A172 (cell line): ENCODE data around the gene AK3. TPM values are rescaled to one million over a fixed set of nuclear protein-coding genes. Genes with fewer than 3 reads are reported as not detected.
A peak's percentile ranks its signal among the peaks of the same experiment; 100 is the strongest.
"Not testable (repeated sequence)": the region's sequence is repeated elsewhere in the genome, so short reads cannot be mapped to it uniquely, and the experiment has no call there.

ENCODE experiments used
- DNase-seq: peaks from one replicate; pipeline ENCODE4 v3.0.0-alpha.2; 2015; ENCODE audit warnings: low spot score
- total RNA-seq: library from RNA; depleted of rRNA; stranded (reverse); fragments of >200 nt; shearing (Covaris generic); gene quantifications from 2 replicates; pipeline ENCODE4 v1.2.3, GENCODE V29; 2014; rRNA removed

AK3 gene
- 41.8 and 47.8 TPM in 2 replicates for total RNA-seq

GRCh38 chr9:4740638-4741364, at the start of gene AK3:
Gene AK3 (minus strand): TSS chr9:4741202. CDS start chr9:4741087, 115 bp downstream.
- DNase-seq: peak; percentile 57

DNA sequence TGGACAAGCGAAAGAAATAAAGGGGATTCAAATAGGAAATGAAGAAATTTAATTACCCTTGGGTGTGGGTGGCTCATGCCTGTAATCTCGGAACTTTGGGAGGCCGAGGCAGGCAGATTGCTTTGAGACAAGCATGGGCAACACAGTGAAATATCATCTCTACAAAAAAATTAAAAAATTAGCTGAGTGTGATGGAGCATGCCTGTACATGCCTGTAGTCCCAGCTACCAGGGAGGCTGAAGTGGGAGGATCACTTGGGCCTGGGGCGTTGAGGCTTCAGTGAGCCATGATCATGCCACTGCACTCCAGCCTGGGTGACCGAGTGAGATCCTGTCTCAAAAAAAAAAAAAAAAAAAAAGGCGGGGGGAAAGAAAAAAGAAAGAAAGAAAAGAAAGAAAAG, 47.7 kb upstream of the AK3 start:
- no peak for DNase-seq

- no peak for DNase-seq
Measured at GRCh38 chr9:4787876-4788275, 46.9 kb upstream of the AK3 start.

DNA sequence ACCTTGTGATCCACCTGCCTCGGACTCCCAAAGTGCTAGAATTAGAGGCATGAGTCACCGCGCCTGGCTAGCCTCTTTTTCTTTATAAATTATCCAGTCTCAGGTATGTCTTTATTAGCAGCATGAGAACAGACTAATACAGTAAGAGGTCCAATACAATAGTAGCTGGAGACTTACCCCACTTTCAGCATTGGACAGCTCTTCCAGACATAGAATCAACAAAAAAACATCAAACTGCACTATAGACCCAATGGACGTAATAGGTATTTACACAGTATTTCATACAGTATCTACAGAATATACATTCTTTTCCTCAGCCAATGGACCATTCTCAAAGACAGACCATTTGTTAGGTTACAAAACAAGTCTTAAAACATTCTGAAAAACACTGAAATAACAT, 45.6 kb upstream of the AK3 start:
- DNase-seq: no peak

- no peak for DNase-seq
Measured at GRCh38 chr9:4784403-4784802, 43.4 kb upstream of the AK3 start.

DNA sequence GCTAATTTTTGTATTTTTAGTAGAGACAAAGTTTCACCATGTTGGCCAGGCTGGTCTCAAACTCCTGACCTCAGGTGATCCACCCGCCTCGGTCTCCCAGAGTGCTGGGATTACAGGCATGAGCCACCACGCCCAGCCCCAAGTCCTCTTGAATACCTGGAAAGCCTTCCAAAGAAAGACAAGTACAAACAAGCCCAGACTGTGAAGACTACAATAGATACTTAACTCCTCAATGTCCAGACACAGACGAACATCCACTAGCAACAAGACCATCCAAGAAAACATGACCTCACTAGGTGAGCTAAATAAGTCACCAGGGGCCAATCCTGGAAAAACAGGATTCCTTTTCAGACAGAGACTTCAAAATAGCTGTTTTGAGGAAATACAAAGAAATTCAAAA, 42.2 kb upstream of the AK3 start:
- DNase-seq: not testable (repeated sequence)

DNA sequence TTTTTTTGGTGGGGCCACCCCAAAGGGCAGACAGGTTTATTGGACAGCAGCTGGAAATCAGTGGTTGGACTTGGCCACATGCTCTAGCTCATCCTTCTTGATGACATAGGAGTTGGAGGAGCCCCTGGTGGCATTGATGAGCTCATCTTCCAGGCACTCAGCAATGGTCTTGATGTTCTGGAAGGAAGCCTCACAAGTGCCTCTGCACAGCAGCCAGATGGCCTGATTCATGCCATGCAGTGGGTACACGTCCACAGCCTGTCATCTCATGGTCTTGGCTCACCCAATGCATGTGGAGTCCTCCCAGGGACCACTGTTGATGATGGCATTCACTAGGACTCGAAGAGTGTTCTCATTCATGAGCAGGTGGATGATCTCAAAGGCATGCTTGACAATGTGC, 40.4 kb upstream of the AK3 start:
- DNase-seq: no peak

DNA sequence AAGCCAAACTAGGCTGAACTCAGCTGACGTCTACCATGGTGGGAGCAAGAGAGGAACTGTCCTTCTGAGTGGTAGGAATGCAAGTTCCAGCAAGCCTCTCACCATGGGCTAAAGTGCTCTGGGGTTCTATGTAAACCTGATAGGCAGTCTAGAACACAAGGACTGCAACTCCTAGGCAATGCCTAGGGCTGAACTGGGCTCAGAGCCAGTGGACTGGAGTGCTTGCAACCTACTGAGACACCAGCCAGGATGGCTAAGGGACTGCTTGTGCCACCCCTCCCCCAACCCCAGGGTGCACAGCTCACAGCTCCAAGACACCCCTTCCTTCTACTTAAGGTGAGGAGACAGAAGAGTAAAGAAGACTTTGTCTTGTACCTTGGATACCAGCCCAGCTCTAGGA, 39.6 kb upstream of the AK3 start:
- no peak for DNase-seq

DNA sequence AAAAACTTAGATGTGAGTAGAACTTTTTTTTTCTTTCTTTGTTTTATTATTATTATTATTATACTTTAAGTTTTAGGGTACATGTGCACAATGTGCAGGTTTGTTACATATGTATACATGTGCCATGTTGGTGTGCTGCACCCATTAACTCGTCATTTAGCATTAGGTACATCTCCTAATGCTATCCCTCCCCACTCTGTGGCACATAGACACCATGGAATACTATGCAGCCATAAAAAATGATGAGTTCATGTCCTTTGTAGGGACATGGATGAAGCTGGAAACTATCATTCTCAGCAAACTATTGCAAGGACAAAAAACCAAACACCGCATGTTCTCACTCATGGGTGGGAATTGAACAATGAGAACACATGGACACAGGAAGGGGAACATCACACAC, 34.0 kb upstream of the AK3 start:
- DNase-seq: not testable (repeated sequence)

- no peak for DNase-seq
Measured at GRCh38 chr9:4774209-4774608, 33.2 kb upstream of the AK3 start.

GRCh38 chr9:4771788-4772187, 30.8 kb upstream of the AK3 start:
- no peak for DNase-seq

DNA sequence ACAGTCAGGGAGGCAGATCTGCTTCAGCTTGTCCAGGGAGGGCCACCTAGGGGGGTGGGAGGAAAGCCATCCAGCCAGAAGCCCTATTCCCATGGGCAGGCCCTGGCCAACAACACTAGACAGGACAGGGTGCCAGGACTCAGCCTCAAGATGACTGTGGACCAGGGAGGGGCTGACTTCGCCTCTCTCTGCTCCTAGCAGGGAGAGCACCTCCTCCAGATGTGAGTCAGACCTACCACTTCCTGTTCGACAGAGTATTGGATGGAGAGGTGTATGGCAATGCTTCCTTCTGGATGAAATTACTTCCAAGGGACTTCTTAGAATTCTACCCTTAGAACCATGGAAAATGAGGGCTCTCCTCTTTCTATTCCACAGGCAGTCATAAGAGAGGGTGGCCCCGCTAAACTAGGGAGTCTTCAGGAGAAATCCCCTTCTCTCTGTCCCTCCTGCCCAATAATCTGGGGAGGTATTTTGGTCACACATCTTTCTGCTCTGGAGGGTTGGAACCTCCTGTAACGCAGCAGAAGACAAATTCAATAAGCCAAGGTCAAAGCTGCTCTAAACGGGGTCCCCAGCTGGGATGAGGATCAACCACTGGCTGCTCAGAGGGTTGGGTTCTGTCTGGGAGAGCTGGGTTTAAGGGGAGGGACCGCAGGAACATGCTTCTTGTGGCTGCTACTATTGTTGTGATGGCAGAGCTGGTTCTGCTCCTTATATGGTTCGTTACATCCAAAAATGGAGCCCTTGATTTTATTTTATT, 28.5 kb upstream of the AK3 start:
- peak; percentile 74 for DNase-seq

DNA sequence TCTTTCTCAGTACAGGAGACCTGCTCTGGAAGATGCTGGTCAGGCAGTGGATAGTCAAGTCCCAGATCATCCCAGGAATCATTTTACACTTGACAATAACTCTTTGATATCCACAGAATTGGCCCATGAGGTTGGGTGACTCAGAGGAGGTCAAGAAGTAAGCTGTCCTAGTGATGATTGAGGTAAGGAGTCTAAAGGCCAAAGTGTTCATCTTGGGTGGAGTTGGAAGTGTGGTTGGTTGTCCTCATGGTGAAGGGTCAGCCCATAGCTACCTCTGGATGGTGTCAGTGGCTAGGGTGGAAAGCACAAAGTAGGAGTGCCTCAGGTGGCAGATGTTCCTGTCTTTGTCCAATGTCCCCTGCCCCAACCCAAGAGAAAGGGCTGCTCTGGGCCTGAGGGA, 27.7 kb upstream of the AK3 start:
- DNase-seq: no peak

- DNase-seq: no peak
Measured at GRCh38 chr9:4764033-4764432, 23.0 kb upstream of the AK3 start.

- DNase-seq: no peak
Measured at GRCh38 chr9:4762886-4763541, 22.0 kb upstream of the AK3 start.

DNA sequence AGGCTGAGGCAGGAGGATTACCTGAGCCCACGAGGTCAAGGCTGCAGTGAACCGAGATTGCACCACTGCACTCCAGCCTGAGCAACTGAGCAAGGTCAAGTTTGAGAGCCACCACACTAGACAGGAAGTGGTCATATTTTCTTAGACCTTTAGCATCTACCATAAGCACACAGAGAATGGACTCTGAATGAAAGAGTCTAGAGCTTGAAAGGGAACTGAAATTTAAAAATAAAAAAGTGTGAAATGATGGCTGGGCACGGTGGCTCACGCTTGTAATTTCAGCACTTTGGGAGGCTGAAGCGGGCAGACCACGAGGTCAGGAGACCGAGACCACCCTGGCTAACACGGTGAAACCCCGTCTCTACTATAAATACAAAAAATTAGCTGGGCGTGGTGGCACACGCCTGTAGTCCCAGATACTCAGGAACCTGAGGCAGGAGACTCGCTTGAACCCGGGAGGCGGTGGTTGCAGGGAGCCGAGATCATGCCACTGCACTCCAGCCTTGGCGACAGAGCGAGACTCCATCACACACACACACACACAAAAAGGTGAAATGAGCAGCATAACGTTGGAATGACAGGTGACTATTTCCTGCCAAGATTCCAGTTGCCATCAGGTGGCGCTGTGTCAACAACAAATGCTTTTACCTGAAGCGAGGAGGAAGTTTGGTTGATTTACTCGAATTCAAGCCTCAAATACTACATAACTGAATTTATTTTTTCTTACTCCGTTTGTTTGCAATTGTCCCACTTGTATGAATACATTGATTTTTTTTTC, 21.3 kb upstream of the AK3 start:
- DNase-seq: peak; percentile 62

GRCh38 chr9:4760122-4760521, 19.1 kb upstream of the AK3 start:
- no peak for DNase-seq

GRCh38 chr9:4756420-4756819, 15.4 kb upstream of the AK3 start:
- DNase-seq: no peak

GRCh38 chr9:4755026-4755609, 14.1 kb upstream of the AK3 start:
- DNase-seq: no peak

DNA sequence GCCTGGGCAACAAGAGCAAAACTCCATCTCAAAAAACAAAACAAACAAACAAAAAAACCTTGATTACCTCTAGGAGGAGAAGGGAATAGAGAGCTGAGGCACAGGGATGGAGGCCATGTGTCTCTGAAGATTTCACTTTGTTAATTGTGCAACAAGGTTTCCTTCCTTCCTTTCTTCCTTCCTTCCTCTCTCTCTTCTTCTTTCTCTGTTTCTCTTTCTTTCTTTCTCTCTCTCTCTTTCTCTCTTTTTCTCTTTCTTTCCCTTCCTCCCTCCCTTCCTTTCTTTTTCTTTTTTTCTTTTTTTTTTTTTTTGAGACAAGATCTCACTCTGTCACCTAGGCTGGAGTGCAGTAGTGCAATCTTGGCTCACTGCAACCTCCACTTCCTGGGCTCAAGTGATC, 13.5 kb upstream of the AK3 start:
- DNase-seq: not testable (repeated sequence)

- peak; percentile 28 for DNase-seq
Measured at GRCh38 chr9:4750023-4750673, 9.1 kb upstream of the AK3 start.
